PFSK-1 (cell line): ENCODE measurements around the gene FAM81A.

Experiments
- FOXP2 ChIP-seq: optimal IDR thresholded peaks from 2 replicates; pipeline ENCODE3; 2011; ENCODE audit warnings: borderline replicate concordance, control low read depth, inconsistent platforms; ENCODE audit not compliant: insufficient read depth; ENCODE audit errors: extremely low read length, extremely low read depth
- POLR2AphosphoS5 ChIP-seq: IDR thresholded peaks from 2 replicates; pipeline ENCODE4 v1.6.1; 2012; ENCODE audit warnings: low read depth, mild to moderate bottlenecking, control low read depth, low read length, moderate library complexity
- SIN3A ChIP-seq: IDR thresholded peaks from 2 replicates; pipeline ENCODE4 v1.6.1; 2012; ENCODE audit warnings: mild to moderate bottlenecking, low read length, moderate library complexity, borderline replicate concordance; ENCODE audit not compliant: insufficient read depth
- TAF1 ChIP-seq: IDR thresholded peaks from 2 replicates; pipeline ENCODE4 v1.6.1; 2012; ENCODE audit warnings: low read length, control low read depth, borderline replicate concordance; ENCODE audit not compliant: insufficient read depth
- TF ChIP-seq, protein P1 (sequence below), 2 experiments: IDR thresholded peaks; 2 replicates each; pipeline versions ENCODE4 v1.6.1 to v1.8.0; 2011 to 2012; ENCODE audit warnings: low read depth in 2 of 2, low read length in 2 of 2, control low read depth in 1 of 2, inconsistent platforms in 1 of 2, mild to moderate bottlenecking in 1 of 2, moderate library complexity in 1 of 2; ENCODE audit not compliant: insufficient read depth in 1 of 2

Gene FAM81A

DNA sequence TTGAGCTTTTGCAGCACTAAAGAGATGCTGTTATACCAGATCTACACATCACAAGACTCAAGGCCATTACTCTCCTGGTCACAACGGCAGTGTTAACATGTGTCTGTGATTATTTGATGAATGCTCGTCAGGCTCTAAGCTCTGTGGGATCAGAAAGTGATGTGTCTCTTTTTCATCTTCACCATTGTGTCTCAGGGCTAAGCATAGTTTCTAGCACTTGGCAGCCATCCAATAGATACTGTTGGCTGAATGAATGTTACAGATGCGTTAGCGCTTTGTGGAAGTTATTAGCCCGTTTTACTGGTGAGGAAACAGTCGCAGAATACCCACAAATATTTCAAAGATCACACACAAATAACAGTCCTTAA, 1.2 kb upstream of the FAM81A start:
- TF ChIP-seq, protein P1, sequence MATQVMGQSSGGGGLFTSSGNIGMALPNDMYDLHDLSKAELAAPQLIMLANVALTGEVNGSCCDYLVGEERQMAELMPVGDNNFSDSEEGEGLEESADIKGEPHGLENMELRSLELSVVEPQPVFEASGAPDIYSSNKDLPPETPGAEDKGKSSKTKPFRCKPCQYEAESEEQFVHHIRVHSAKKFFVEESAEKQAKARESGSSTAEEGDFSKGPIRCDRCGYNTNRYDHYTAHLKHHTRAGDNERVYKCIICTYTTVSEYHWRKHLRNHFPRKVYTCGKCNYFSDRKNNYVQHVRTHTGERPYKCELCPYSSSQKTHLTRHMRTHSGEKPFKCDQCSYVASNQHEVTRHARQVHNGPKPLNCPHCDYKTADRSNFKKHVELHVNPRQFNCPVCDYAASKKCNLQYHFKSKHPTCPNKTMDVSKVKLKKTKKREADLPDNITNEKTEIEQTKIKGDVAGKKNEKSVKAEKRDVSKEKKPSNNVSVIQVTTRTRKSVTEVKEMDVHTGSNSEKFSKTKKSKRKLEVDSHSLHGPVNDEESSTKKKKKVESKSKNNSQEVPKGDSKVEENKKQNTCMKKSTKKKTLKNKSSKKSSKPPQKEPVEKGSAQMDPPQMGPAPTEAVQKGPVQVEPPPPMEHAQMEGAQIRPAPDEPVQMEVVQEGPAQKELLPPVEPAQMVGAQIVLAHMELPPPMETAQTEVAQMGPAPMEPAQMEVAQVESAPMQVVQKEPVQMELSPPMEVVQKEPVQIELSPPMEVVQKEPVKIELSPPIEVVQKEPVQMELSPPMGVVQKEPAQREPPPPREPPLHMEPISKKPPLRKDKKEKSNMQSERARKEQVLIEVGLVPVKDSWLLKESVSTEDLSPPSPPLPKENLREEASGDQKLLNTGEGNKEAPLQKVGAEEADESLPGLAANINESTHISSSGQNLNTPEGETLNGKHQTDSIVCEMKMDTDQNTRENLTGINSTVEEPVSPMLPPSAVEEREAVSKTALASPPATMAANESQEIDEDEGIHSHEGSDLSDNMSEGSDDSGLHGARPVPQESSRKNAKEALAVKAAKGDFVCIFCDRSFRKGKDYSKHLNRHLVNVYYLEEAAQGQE (IDR thresholded peaks at IDR 0.05; ENCODE audit: insufficient read depth in 1 of 2, low read depth in 2 of 2, low read length in 2 of 2): no peak
- TF ChIP-seq TAF1: no peak
- no peak for TF ChIP-seq SIN3A
- no peak for TF ChIP-seq POLR2AphosphoS5
- TF ChIP-seq FOXP2: no peak

DNA sequence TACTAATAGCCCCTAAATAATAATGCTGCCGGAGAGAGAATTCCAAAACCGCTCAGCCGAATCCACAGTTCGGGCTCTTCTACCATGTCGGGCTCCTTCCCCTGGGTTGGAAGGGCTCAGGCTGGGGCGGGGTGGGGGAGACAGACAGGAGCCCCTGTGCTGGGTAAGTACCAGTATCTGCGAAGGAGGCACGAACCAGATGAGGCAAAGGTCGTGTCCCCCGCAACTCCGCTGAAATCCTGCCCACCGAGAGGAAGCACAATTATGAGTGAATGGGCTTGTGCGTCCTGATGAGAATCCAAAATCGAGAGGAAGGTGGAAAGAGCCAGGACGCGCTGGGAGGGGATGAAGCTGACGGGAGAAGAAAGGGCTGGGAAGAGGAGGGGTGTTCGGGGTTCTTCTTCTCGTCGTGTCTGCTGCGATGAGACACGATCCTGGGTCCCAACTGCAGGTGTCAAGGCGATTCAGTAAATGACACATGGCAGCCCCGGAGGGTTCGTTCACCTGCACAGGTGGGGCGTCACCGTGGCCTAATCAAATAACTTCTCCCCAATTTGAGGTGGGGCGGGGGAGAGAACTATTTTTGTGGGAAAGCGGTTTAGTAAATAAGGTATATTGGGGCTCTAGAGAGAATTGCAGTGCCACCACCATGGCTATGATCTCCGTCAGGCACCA, 707 bp upstream of the FAM81A start:
- no peak for TF ChIP-seq TAF1

DNA sequence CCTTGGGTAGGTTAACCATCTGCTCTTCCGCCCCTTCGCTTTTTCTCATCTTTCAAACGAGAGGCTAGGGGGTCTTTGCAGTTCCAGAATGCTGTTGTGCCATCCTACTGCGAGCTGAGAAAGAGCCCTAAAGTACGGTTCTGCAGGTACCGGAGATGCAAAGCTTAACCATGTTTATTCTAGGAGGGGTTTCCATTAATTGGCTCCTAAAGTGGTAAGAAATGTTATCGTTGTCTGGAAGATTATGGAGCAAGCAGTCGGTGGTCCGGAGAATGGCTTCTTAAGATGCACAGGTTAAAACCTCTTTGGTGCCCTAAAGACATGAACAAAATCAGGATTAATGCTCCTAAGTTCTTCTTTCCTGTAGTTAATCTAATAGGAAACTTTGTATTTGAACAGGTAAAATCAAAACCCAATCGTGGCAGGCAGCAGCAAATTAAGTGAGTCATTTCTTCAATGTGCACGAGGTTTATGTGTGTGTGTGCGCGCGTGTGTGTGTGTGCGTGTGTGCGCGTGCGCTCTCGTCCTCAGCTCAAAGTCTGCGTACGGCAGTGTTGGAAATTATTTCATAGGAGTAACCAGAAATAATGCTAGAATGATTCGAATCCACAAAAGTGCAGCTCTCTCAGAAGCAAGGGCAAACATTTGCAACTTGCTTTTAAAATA, 772 bp downstream of the FAM81A start:
- no peak for TF ChIP-seq FOXP2
- no peak for TF ChIP-seq SIN3A
- TF ChIP-seq, protein P1 (IDR thresholded peaks at IDR 0.05; ENCODE audit: insufficient read depth in 1 of 2, low read depth in 2 of 2, low read length in 2 of 2): no peak

DNA sequence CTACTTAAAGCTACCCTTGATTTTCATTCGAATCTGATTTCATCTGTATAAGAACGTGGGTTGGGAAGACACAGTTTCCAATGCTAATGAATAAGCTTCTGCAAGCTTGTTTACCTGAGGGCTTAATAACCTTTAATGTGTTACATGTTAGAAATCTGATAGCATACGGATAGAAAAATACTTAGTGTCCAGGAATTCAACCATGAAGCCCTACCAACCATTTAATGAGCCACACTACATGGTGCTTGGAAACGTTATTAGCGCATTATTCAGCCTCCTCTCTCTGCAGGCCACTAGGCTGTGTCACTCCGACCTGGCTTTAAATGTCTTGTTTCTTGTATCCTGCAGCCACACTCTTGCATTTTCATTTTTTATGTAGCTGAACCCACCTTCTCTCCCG, 1.6 kb downstream of the FAM81A start:
- TF ChIP-seq POLR2AphosphoS5 (no peak), TAF1 (no peak), SIN3A (no peak)
- TF ChIP-seq, protein P1 (IDR thresholded peaks at IDR 0.05; ENCODE audit: insufficient read depth in 1 of 2, low read depth in 2 of 2, low read length in 2 of 2): no peak

DNA sequence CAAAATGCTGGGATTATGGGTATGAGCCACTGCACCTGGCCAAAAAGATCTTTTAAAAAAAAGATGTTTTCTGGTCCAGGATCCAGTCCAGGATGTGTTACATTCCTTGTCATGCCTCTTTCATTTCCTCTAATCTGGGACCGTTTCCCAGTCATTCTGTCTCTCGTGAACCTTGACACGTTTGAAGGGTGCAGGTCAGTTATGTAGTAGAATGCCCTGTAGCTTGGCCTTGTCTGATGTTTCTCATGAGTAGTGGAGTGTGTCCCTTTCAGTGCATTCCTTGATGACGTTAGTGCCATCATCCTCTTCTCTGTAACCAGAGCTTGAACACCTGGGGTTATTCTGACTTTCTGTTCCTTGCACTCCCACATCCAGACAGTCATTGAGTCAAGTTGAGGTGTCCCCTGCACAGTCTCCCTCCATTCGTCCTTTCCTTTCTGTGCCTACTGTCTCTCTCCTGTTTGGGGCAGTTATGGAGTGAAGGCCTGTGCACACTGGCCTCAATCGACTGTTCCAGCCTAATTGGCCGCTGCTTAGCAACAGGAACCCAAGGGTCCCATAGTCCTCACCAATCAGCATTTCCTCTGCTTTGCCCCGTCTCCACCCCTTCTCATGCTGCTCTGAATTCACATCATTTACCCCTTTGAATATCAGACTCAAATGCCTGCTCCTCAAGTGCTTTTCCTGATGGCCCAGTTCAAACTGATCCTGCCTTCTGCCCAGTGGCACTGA, 5.5 kb downstream of the FAM81A start:
- TF ChIP-seq, protein P1 (IDR thresholded peaks at IDR 0.05; ENCODE audit: insufficient read depth in 1 of 2, low read depth in 2 of 2, low read length in 2 of 2): no peak
- TF ChIP-seq SIN3A (no peak), TAF1 (no peak), FOXP2 (no peak), POLR2AphosphoS5 (no peak)
